Right lobe of liver (tissue), 4 donors: ENCODE results near the gene AWAT1.

Experiments used
- POLR2A ChIP-seq: fragments of 450-650 bp; IDR thresholded peaks from one replicate; pipeline ENCODE4 v1.6.1; 2017; ENCODE audit warnings: antibody characterized with exemption, mild to moderate bottlenecking
- TF ChIP-seq, protein P1 (sequence below), 4 donors: fragments of 200-600 bp in 3 of 4; fragments of 450-650 bp in 1 of 4; IDR thresholded peaks; one replicate each; pipeline versions ENCODE4 v1.5.1 to v1.8.0; 2016 to 2022; ENCODE audit warnings: antibody characterized with exemption in 4 of 4, mild to moderate bottlenecking in 2 of 4
- donor health status: DM: no; HTN: no; CAD: no.
- donor health status: DM: no; HTN: no; CAD: no.
- donor health status: DM: no; HTN: yes; CAD: no.

DNA sequence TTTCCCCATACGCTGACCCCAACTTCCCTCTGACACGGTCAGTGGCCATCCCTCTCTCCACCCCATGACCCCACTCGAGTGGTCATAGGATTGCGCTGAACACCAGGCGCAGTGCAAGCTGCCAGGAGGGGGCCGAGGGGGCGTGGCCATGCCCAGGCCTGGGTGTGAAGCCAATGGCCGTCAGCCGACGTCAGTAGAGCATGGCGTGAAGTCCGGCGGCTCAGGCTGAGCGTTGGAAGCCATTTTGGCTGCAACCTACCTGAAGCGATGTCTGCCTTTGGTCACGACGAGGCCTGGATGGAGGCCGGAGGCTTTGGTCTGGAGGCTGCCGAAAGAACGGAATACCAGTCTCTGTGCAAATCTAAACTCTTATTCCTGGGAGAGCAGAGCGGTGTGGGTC, 47.5 kb downstream of the AWAT1 start, which contains the start of gene RAB41:
- TF ChIP-seq, protein P1, sequence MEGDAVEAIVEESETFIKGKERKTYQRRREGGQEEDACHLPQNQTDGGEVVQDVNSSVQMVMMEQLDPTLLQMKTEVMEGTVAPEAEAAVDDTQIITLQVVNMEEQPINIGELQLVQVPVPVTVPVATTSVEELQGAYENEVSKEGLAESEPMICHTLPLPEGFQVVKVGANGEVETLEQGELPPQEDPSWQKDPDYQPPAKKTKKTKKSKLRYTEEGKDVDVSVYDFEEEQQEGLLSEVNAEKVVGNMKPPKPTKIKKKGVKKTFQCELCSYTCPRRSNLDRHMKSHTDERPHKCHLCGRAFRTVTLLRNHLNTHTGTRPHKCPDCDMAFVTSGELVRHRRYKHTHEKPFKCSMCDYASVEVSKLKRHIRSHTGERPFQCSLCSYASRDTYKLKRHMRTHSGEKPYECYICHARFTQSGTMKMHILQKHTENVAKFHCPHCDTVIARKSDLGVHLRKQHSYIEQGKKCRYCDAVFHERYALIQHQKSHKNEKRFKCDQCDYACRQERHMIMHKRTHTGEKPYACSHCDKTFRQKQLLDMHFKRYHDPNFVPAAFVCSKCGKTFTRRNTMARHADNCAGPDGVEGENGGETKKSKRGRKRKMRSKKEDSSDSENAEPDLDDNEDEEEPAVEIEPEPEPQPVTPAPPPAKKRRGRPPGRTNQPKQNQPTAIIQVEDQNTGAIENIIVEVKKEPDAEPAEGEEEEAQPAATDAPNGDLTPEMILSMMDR (IDR thresholded peaks at IDR 0.05) = no peak
- no peak for TF ChIP-seq POLR2A
